Activated gamma-delta T cell treated with anti-CD3 and anti-CD28 coated beads, Interleukin-2, amount 50 U/mL, for 16 hours (primary cell): ENCODE measurements around the gene ADAM12.

Source experiments
- DNase-seq: peaks from one replicate; pipeline ENCODE4 v3.0.0-alpha.2; 2020; ENCODE audit warnings: low read depth

Gene ADAM12

GRCh38 chr10:126014309-126014708 lies 374.0 kb downstream of the ADAM12 start:
- DNase-seq, result no peak

GRCh38 chr10:126013489-126014281 lies 374.6 kb downstream of the ADAM12 start:
- no peak for DNase-seq

DNA sequence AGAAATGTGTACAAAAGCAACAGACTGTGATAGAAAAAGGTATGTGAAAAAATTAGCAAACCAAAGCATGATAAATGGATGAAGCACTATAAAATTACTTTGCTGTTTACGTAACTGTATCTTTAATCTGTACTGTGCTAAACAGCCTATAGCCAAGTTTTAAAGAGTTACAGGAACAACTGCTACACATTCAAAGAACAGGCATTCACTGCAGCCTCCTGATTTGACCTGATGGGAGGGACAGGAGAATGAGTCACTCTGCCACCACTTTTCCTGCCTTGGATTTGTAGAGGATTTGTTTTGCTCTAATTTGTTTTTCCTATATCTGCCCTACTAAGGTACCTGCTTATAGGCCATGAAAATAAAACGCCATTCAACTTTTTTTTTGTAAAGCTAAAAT lies 375.8 kb downstream of the ADAM12 start:
- DNase-seq, result no peak

GRCh38 chr10:126011995-126012394 lies 376.3 kb downstream of the ADAM12 start:
- DNase-seq, result no peak

DNA sequence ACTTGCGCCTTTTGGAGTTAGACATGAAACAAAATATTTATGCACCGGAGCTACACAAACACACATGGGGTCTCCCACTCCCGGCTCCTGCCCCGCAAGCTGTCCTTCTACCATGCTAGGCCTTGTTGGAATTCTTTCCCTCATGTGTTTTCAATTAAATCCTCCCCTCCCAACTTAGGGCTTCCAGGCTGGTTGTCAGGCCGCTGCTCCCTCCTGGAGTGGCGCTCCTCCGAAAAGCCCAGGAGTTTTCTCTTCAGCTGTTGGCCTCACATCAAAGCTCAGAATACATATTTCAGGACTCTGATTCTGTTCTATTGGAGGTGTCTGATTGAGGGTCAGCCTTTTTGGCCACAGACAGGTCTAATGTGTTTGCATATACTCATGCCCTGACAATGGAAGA lies 378.6 kb downstream of the ADAM12 start:
- no peak for DNase-seq

- DNase-seq, result no peak
Measured at GRCh38 chr10:126006906-126007305, 381.4 kb downstream of the ADAM12 start.

DNA sequence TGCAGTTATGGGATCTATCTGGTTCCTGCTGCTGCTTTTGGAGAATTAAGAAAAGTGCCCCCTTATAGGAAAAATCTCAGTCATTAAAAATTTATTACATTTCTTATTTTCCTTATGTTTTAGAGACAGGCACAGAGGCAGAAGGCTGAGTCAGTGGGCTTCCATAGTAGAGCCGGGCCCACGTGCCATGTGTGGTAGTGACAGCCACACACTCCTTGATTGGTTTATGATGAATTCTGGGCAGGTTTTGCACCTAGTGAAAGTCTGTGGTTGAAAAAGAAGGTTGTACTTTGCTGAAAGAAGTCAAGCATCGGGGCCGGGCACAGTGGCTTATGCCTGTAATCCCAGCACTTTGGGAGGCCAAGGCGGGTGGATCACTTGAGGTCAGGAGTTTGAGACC lies 382.0 kb downstream of the ADAM12 start:
- DNase-seq, result no peak

GRCh38 chr10:126004752-126005151 lies 383.5 kb downstream of the ADAM12 start:
- no peak for DNase-seq

- no peak for DNase-seq
Measured at GRCh38 chr10:126001576-126001975, 386.7 kb downstream of the ADAM12 start.

GRCh38 chr10:125999694-126000093 lies 388.6 kb downstream of the ADAM12 start:
- DNase-seq, result no peak

GRCh38 chr10:125997586-125997985 lies 390.7 kb downstream of the ADAM12 start:
- no peak for DNase-seq

DNA sequence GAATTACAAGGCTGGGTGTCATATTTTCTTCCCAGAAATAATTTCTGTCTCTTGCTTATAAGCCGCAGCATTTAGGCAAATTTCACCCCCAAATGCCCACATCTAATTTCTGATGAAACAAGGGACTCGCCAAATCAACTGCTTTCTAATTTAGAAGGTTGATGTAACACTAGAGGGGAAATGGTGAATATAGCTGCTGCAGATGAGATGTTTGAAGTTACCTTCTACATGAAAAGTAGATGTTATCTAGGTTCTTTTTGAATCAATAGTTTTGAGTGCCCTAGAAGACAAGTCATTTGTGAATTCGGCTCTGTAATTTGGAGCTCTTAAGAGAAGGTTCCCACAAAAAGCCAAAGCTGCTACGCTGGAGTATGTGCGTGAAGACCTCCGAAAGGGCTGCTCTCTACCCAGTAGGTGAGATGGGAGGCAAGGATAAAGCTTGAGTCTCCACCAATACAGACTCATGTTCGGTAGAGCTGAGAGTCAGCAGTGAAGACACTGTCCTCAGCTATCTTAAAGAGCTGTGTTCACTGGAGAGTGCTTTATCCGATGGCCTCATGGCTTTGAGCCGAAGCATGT lies 392.5 kb downstream of the ADAM12 start:
- DNase-seq, result no peak

DNA sequence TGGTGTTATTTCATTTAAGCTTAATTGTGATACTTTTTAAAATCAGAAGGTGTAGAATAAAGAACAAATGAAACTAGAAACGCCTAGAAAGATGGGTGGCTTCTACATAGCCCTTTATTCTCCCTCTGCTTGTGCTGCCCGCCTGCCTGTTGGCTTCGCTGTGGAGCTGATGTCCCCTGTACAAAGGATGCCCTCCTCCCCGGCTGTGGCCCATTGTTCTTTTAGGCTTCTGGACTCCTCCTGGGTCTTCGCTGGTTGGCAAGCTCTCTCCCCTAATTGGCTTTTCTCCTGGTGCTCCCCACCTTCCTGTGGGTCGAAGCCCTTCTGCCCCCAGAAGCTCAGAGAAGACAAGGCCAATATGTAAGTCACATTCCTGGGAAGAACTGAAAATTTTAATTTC lies 393.7 kb downstream of the ADAM12 start:
- no peak for DNase-seq

- no peak for DNase-seq
Measured at GRCh38 chr10:125992254-125992653, 396.0 kb downstream of the ADAM12 start.

DNA sequence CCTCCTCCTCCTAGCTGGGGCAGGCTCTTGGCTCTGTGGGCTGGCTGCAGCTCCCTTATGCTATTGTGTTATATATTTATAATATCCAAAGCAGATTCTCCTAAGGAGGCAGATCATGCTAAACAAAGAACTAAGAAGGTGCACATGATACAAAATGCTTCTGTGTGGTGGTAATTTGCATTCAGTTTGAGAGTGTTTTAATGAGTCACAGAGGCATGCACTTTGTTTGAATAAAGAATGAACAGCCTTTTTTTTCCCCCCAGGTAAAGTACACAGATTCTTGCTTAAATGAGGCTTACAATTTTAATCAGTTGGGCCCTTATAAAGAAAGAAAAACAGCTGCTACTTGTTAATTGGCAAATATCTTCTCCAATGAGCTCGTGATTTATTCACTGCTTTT lies 396.9 kb downstream of the ADAM12 start:
- no peak for DNase-seq

DNA sequence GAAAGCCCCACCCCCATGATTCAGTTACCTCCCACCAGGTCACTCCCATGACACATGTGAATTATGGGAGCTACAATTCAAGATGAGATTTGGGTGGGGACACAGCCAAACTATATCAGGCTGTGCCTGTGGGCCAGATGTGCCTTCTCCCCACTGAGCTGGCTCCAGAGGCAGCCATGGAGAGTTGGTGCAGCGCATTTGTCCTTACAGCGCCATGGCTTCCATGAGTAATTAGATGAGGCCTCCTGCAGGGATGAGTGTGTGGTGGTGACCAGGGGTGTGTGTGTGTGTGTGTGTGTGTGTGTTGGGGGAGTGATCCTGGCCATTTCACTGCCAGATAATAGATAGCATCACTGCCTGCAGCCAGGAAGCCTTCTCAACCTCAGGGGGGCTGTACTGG lies 397.3 kb downstream of the ADAM12 start:
- no peak for DNase-seq

DNA sequence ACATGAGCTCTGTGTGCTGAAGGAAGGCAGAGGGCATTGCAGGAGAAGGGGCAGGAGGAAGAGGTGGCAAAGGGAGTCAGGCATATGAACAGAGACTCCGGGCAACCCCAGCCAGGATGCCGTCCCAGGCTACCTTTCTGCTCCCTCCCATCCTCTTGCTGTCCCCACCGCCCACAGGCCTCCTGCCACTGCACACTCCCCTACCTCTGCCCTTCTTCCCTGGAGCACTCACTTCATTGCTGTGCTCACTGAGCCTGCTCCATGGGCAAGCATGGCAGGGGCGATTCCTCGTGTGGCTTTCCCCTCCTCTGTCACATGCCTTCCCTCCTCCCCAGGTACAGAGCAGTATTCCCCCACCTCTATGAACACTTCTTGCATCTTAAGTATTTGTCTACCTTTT lies 398.5 kb downstream of the ADAM12 start:
- DNase-seq, result no peak

- DNase-seq, result no peak
Measured at GRCh38 chr10:125985557-125986240, 402.6 kb downstream of the ADAM12 start.

- DNase-seq, result no peak
Measured at GRCh38 chr10:125984865-125985495, 403.3 kb downstream of the ADAM12 start.

- no peak for DNase-seq
Measured at GRCh38 chr10:125984346-125984745, 403.9 kb downstream of the ADAM12 start.

- no peak for DNase-seq
Measured at GRCh38 chr10:125983656-125984055, 404.6 kb downstream of the ADAM12 start.

- DNase-seq, result no peak
Measured at GRCh38 chr10:125983161-125983560, 405.1 kb downstream of the ADAM12 start.
